CD14-positive monocyte (primary cell): ENCODE measurements around the gene IL7R. TPM values are rescaled to one million over a fixed set of nuclear protein-coding genes. Genes with fewer than 3 reads are reported as not detected.

Source experiments
- DNase-seq, 3 donors: peaks; one replicate each; pipeline ENCODE4 v3.0.0-alpha.2; 2011 to 2022
- H2AFZ ChIP-seq: 2 replicates; pipeline ENCODE4 v1.6.0; 2012; ENCODE audit warnings: mild to moderate bottlenecking, low read depth, low read length, inconsistent platforms; ENCODE audit not compliant: insufficient read depth, poor library complexity, severe bottlenecking
- H3K27ac ChIP-seq, 2 donors: 1 replicate in 1 of 2; 2 replicates in 1 of 2; pipeline ENCODE4 v1.5.1; 2012 to 2013; ENCODE audit warnings: low read length in 2 of 2, control low read depth in 1 of 2, inconsistent platforms in 1 of 2, low read depth in 1 of 2, mild to moderate bottlenecking in 1 of 2
- H3K27me3 ChIP-seq, 2 donors: one replicate each; pipeline versions ENCODE4 v1.6.0 to v1.6.1; 2011 to 2013; ENCODE audit warnings: low read length in 2 of 2; ENCODE audit not compliant: control insufficient read depth in 2 of 2, insufficient read depth in 2 of 2
- H3K36me3 ChIP-seq, 2 donors: replicated peaks in 1 of 2; 1 replicate in 1 of 2; 2 replicates in 1 of 2; pipeline versions ENCODE4 v1.5.1 to v1.6.1; 2012 to 2013; ENCODE audit warnings: low read length in 2 of 2, control low read depth in 1 of 2, inconsistent platforms in 1 of 2, mild to moderate bottlenecking in 1 of 2; ENCODE audit not compliant: insufficient read depth in 2 of 2, control insufficient read depth in 1 of 2
- H3K4me1 ChIP-seq, 2 donors: 1 replicate in 1 of 2; 2 replicates in 1 of 2; pipeline versions ENCODE4 v1.5.1 to v1.6.1; 2012 to 2013; ENCODE audit warnings: low read length in 2 of 2, control low read depth in 1 of 2, inconsistent platforms in 1 of 2, mild to moderate bottlenecking in 1 of 2, moderate library complexity in 1 of 2; ENCODE audit not compliant: insufficient read depth in 2 of 2, control insufficient read depth in 1 of 2
- H3K4me2 ChIP-seq: replicated peaks from 2 replicates; pipeline ENCODE3; 2012; ENCODE audit warnings: low read length, moderate library complexity, mild to moderate bottlenecking; ENCODE audit not compliant: poor library complexity, severe bottlenecking; ENCODE audit errors: extremely low read depth
- H3K4me3 ChIP-seq, 3 experiments: fragments of 200-600 bp in 1 of 3; sonication (generic) in 1 of 3; replicated peaks in 1 of 3; 1 replicate in 2 of 3; 2 replicates in 1 of 3; pipeline ENCODE4 v1.5.1; 2011 to 2013; ENCODE audit warnings: low read length in 3 of 3, mild to moderate bottlenecking in 3 of 3, control low read depth in 2 of 3, low read depth in 2 of 3, inconsistent platforms in 1 of 3, moderate library complexity in 1 of 3
- H3K79me2 ChIP-seq: 2 replicates; pipeline ENCODE4 v1.6.0; 2012; ENCODE audit warnings: mild to moderate bottlenecking, control low read depth, inconsistent platforms, low read length, moderate library complexity; ENCODE audit not compliant: insufficient read depth
- H3K9ac ChIP-seq: 2 replicates; pipeline ENCODE4 v1.6.0; 2017; ENCODE audit warnings: low read length, mild to moderate bottlenecking; ENCODE audit not compliant: insufficient read depth, poor library complexity, severe bottlenecking
- H3K9me3 ChIP-seq, 2 donors: replicated peaks in 1 of 2; 1 replicate in 1 of 2; 2 replicates in 1 of 2; pipeline versions ENCODE4 v1.5.1 to v1.6.1; 2012 to 2013; ENCODE audit warnings: low read length in 2 of 2, control low read depth in 1 of 2; ENCODE audit not compliant: control insufficient read depth in 1 of 2, insufficient read depth in 1 of 2
- H4K20me1 ChIP-seq: 2 replicates; pipeline ENCODE4 v1.6.0; 2012; ENCODE audit warnings: mild to moderate bottlenecking, low read length, control low read depth, moderate library complexity; ENCODE audit not compliant: insufficient read depth
- H3K27ac Mint-ChIP-seq, 7 donors: one replicate each; pipeline ENCODE4 v1.8.0; 2020; ENCODE audit warnings: mild to moderate bottlenecking in 7 of 7, mixed read lengths in 7 of 7, moderate library complexity in 6 of 7, inconsistent platforms in 2 of 7
- H3K27me3 Mint-ChIP-seq, 3 donors: one replicate each; pipeline ENCODE4 v1.8.0; 2021 to 2022; ENCODE audit warnings: low read depth in 3 of 3, mild to moderate bottlenecking in 3 of 3, mixed read lengths in 3 of 3, moderate library complexity in 3 of 3, inconsistent platforms in 1 of 3
- H3K36me3 Mint-ChIP-seq, 2 donors: one replicate each; pipeline ENCODE4 v1.8.0; 2020; ENCODE audit warnings: mixed read lengths in 2 of 2, inconsistent platforms in 1 of 2, mild to moderate bottlenecking in 1 of 2
- H3K4me1 Mint-ChIP-seq: one replicate; pipeline ENCODE4 v1.8.0; 2020; ENCODE audit warnings: mild to moderate bottlenecking, mixed read lengths
- H3K4me3 Mint-ChIP-seq, 2 donors: one replicate each; pipeline ENCODE4 v1.8.0; 2020; ENCODE audit warnings: mild to moderate bottlenecking in 2 of 2, mixed read lengths in 2 of 2, moderate library complexity in 1 of 2
- H3K9me3 Mint-ChIP-seq, 7 donors: one replicate each; pipeline ENCODE4 v1.8.0; 2020 to 2022; ENCODE audit warnings: mixed read lengths in 7 of 7, mild to moderate bottlenecking in 6 of 7, moderate library complexity in 6 of 7, inconsistent platforms in 2 of 7
- WGBS: methylation state at CpG from one replicate; pipeline ENCODE4 v1.1.5; 2013; ENCODE audit warnings: missing lambda C conversion rate; ENCODE audit not compliant: insufficient coverage; 5-methylcytosine and 5-hydroxymethylcytosine counted together
- intact Hi-C, 2 donors: fragments of 100-400 bp; cut with micrococcal nuclease; formaldehyde crosslinking; loops; one replicate each; pipeline versions ENCODE4 v1.15.0 to v1.15.1; 2023
- polyA plus RNA-seq, 3 donors: library from polyadenylated mRNA; depleted of rRNA in 1 of 3; unstranded in 2 of 3; stranded (reverse) in 1 of 3; fragments of 300-500 nt in 2 of 3; fragments of >200 nt in 1 of 3; fragmentation: Illumina TruSeq in 2 of 3; gene quantifications; 1 replicate in 2 of 3; 2 replicates in 1 of 3; pipeline ENCODE4 v1.2.3, GENCODE V29; 2012 to 2021
- TF ChIP-seq, protein P1 (sequence below): fragments of 200-600 bp; IDR thresholded peaks from one replicate; pipeline ENCODE4 v1.8.0; 2022; ENCODE audit warnings: antibody characterized with exemption, mild to moderate bottlenecking

Gene IL7R
- polyA plus RNA-seq, 3 donors = 0.12 to 1.9 (median 1.1) TPM

GRCh38 chr5:35870605-35871004 lies 13.9 kb downstream of the IL7R start:
- no peaks in the 10 kb centered on the region for H3K27me3 ChIP-seq
- no CpG with 5 or more reads among the region's 4 CpGs for WGBS
- Mint-ChIP-seq H3K27ac (no peak overlapping the region), H3K9me3 (peaks cover 0 to 7% (median 3%) of the 10 kb centered on the region in 7 donors), H3K27me3 (no peaks in the 10 kb centered on the region), H3K36me3 (no peaks in the 10 kb centered on the region), H3K4me1 (peaks cover 6% of the 10 kb centered on the region), H3K4me3 (no peak overlapping the region)
- H3K4me3 ChIP-seq = no peak overlapping the region
- TF ChIP-seq, protein P1, sequence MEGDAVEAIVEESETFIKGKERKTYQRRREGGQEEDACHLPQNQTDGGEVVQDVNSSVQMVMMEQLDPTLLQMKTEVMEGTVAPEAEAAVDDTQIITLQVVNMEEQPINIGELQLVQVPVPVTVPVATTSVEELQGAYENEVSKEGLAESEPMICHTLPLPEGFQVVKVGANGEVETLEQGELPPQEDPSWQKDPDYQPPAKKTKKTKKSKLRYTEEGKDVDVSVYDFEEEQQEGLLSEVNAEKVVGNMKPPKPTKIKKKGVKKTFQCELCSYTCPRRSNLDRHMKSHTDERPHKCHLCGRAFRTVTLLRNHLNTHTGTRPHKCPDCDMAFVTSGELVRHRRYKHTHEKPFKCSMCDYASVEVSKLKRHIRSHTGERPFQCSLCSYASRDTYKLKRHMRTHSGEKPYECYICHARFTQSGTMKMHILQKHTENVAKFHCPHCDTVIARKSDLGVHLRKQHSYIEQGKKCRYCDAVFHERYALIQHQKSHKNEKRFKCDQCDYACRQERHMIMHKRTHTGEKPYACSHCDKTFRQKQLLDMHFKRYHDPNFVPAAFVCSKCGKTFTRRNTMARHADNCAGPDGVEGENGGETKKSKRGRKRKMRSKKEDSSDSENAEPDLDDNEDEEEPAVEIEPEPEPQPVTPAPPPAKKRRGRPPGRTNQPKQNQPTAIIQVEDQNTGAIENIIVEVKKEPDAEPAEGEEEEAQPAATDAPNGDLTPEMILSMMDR = no peak
- H3K36me3 ChIP-seq = no peaks in the 10 kb centered on the region
- no peak overlapping the region for H3K9ac ChIP-seq
- H3K4me1 ChIP-seq = no peaks in the 10 kb centered on the region
- intact Hi-C loops = no loop called here
- DNase-seq = no peak
- H4K20me1 ChIP-seq = no peaks in the 10 kb centered on the region
- no peak overlapping the region for H3K4me2 ChIP-seq
- H3K27ac ChIP-seq = no peak overlapping the region
- no peak overlapping the region for H2AFZ ChIP-seq
- no peaks in the 10 kb centered on the region for H3K79me2 ChIP-seq
- H3K9me3 ChIP-seq = no peaks in the 10 kb centered on the region

DNA sequence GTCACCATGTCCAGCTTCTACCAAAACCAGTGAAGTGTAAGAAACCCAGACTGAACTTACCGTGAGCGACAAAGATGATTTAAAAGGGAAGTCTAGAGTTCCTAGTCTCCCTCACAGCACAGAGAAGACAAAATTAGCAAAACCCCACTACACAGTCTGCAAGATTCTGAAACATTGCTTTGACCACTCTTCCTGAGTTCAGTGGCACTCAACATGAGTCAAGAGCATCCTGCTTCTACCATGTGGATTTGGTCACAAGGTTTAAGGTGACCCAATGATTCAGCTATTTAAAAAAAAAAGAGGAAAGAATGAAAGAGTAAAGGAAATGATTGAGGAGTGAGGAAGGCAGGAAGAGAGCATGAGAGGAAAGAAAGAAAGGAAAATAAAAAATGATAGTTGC lies 19.8 kb downstream of the IL7R start:
- no CpG with 5 or more reads among the region's 2 CpGs for WGBS
- no peaks in the 10 kb centered on the region for H3K79me2 ChIP-seq
- H3K4me1 Mint-ChIP-seq = peaks cover 20% of the 10 kb centered on the region
- H3K36me3 Mint-ChIP-seq = no peaks in the 10 kb centered on the region
- no peaks in the 10 kb centered on the region for H3K9me3 ChIP-seq
- no peaks in the 10 kb centered on the region for H3K36me3 ChIP-seq
- no peaks in the 10 kb centered on the region for H3K27me3 ChIP-seq
- no peak for DNase-seq
- H3K4me3 ChIP-seq = no peak overlapping the region
- intact Hi-C loops = no loop called here
- TF ChIP-seq, protein P1 = no peak
- H3K4me3 Mint-ChIP-seq = no peak overlapping the region
- peaks cover 0 to 5% (median 2%) of the 10 kb centered on the region in 7 donors for H3K9me3 Mint-ChIP-seq
- no peak overlapping the region for H3K27ac ChIP-seq
- H3K9ac ChIP-seq = no peak overlapping the region
- peaks cover 11 to 20% of the 10 kb centered on the region in 2 donors for H3K4me1 ChIP-seq
- H3K27ac Mint-ChIP-seq = no peak overlapping the region
- no peak overlapping the region for H3K4me2 ChIP-seq
- H4K20me1 ChIP-seq = no peaks in the 10 kb centered on the region
- no peak overlapping the region for H2AFZ ChIP-seq
- H3K27me3 Mint-ChIP-seq = no peaks in the 10 kb centered on the region
